Adrenal gland (tissue), 5 donors: ENCODE results near the gene PSMA8.
"Not testable (repeated sequence)": the region's sequence is repeated elsewhere in the genome, so short reads cannot be mapped to it uniquely, and the experiment has no call there.

Experiments used
- POLR2A ChIP-seq, 2 donors: fragments of 450-650 bp; IDR thresholded peaks; one replicate each; pipeline ENCODE4 v1.6.1; 2017; ENCODE audit warnings: antibody characterized with exemption in 2 of 2, mild to moderate bottlenecking in 2 of 2, moderate library complexity in 1 of 2
- TF ChIP-seq, protein P1 (sequence below), 6 experiments: fragments of 450-650 bp in 4 of 6; fragments of 200-600 bp in 2 of 6; sonication (generic) in 1 of 6; IDR thresholded peaks; 1 replicate in 5 of 6; 2 replicates in 1 of 6; pipeline versions ENCODE4 v1.5.1 to v1.8.0; 2016 to 2021; ENCODE audit warnings: antibody characterized with exemption in 6 of 6, mild to moderate bottlenecking in 2 of 6, moderate library complexity in 1 of 6
- donor health status: DM: no; HTN: no; CAD: no.

GRCh38 chr18:26128192-26128591 is 5.5 kb upstream of the PSMA8 start:
- not testable (repeated sequence) for TF ChIP-seq POLR2A (IDR thresholded peaks at IDR 0.05)
- TF ChIP-seq, protein P1, sequence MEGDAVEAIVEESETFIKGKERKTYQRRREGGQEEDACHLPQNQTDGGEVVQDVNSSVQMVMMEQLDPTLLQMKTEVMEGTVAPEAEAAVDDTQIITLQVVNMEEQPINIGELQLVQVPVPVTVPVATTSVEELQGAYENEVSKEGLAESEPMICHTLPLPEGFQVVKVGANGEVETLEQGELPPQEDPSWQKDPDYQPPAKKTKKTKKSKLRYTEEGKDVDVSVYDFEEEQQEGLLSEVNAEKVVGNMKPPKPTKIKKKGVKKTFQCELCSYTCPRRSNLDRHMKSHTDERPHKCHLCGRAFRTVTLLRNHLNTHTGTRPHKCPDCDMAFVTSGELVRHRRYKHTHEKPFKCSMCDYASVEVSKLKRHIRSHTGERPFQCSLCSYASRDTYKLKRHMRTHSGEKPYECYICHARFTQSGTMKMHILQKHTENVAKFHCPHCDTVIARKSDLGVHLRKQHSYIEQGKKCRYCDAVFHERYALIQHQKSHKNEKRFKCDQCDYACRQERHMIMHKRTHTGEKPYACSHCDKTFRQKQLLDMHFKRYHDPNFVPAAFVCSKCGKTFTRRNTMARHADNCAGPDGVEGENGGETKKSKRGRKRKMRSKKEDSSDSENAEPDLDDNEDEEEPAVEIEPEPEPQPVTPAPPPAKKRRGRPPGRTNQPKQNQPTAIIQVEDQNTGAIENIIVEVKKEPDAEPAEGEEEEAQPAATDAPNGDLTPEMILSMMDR (IDR thresholded peaks at IDR 0.05), result not testable (repeated sequence)
